NB4 (cell line): ENCODE results near the gene CARD9.

ENCODE experiments used
- DNase-seq: peaks from one replicate; pipeline ENCODE4 v3.0.0; 2010; ENCODE audit warnings: low read depth
- H3K4me3 ChIP-seq: one replicate; pipeline ENCODE4 v1.5.1; 2011; ENCODE audit warnings: mild to moderate bottlenecking, low read depth, low read length, moderate library complexity
- CTCF ChIP-seq: IDR thresholded peaks from one replicate; pipeline ENCODE4 v1.5.1; 2012; ENCODE audit warnings: low read depth, low read length
- MAX ChIP-seq: IDR thresholded peaks from 2 replicates; pipeline ENCODE4 v1.6.1; 2011; ENCODE audit warnings: low read depth, low read length
- MYC ChIP-seq: IDR thresholded peaks from 2 replicates; pipeline ENCODE4 v1.6.1; 2011; ENCODE audit warnings: low read depth, low read length
- POLR2A ChIP-seq: IDR thresholded peaks from 2 replicates; pipeline ENCODE4 v1.6.1; 2011; ENCODE audit warnings: mild to moderate bottlenecking; ENCODE audit not compliant: insufficient read length; ENCODE audit errors: extremely low read depth

The CARD9 gene

GRCh38 chr9:136380381-136380780 is 6.9 kb upstream of the CARD9 start:
- DNase-seq, result no peak
- TF ChIP-seq MAX (no peak), MYC (no peak), CTCF (no peak), POLR2A (no peak)
- no peak overlapping the region for H3K4me3 ChIP-seq

DNA sequence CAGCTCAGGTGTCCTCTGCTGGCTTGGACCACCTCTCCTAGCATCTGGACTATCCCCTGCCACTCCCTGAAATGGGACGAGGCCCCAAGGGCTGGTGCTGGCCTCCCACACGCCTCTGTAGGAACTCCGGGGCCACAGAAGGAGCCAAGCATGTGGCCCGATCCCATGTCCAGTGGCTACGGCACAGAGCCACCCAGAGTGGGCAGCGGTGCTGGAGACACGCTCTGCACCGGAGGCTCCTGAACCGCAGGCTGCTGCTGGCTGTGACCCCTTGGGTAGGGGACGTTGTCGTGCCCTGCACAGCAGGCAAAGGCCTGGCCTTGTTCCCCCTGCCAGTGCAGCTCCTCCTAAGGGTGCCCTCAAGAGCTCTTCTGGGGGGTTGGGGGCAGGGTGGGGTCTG is 6.4 kb upstream of the CARD9 start:
- H3K4me3 ChIP-seq, result no peak overlapping the region
- TF ChIP-seq MYC (no peak), CTCF (no peak), MAX (no peak), POLR2A (no peak)
- DNase-seq, result no peak

DNA sequence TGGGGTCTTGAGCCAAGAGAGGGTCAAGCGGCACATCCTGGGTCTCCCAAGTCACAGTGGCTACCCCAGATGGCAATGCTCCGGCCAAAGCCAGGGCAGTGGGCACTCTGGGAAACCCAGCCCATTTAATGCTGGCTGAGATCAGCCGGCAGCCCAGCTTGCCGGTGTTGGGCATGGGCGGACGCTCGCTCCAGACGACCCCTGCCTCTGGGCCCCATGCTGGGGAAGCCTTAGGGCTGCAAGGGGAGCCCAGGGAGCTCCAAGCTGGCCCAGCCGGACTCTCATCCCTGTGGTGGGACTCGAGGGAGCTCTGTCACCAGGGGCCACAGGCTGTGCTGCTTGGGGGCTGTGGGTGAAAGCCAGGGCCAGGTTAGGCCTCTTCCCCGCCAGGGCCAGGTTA is 5.9 kb upstream of the CARD9 start:
- DNase-seq, result no peak
- H3K4me3 ChIP-seq, result no peak overlapping the region
- no peak for TF ChIP-seq CTCF
- no peak for TF ChIP-seq POLR2A
- no peak for TF ChIP-seq MYC
- no peak for TF ChIP-seq MAX

DNA sequence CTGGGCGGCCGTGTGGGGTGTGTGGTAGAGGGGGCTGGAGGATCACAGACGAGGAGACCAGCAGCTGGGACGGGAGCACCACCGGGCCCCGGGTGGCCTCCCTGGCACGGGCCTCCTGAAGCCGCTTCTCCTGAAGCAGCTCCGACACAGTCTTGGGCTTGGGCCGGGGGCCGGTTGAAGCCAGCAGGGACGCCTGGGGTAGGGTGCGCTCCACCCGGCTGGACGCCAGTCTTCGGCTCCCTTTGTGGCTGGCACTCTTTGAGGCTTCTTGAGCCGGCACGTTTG is 5.5 kb upstream of the CARD9 start:
- no peak for DNase-seq
- H3K4me3 ChIP-seq, result no peak overlapping the region
- TF ChIP-seq MAX, result no peak
- TF ChIP-seq MYC, result no peak
- TF ChIP-seq CTCF, result no peak
- no peak for TF ChIP-seq POLR2A

GRCh38 chr9:136378170-136379002 is 4.9 kb upstream of the CARD9 start:
- H3K4me3 ChIP-seq, result peak overlapping the region; percentile 16
- DNase-seq, result peak; percentile 40
- TF ChIP-seq MAX (no peak), MYC (no peak), POLR2A (no peak), CTCF (no peak)
